Activated CD4-positive, alpha-beta T cell treated with anti-CD3 and anti-CD28 coated beads, Interleukin-2, Interleukin-4, amounts not matched to agents 100 ng/mL and 50 ng/mL, durations not matched to agents 16 hours and 8 hours (primary cell): ENCODE measurements around the gene FBP1.

Source experiments
- DNase-seq: peaks from one replicate; pipeline ENCODE4 v3.0.0-alpha.2; 2020; ENCODE audit warnings: low spot score

The FBP1 gene

GRCh38 chr9:94639061-94639998, at the start of gene FBP1:
TSS of gene FBP1 (minus strand) at chr9:94639518. CDS start at chr9:94639310, 208 bp downstream.
- peak; percentile 23 for DNase-seq

- DNase-seq, result no peak
Measured at GRCh38 chr9:94687451-94687850, 48.1 kb upstream of the FBP1 start.

- DNase-seq, result peak; percentile 6
Measured at GRCh38 chr9:94685359-94685758, 46.0 kb upstream of the FBP1 start.

GRCh38 chr9:94681508-94681907, 42.2 kb upstream of the FBP1 start:
- peak; percentile 71 for DNase-seq

GRCh38 chr9:94680621-94681020, 41.3 kb upstream of the FBP1 start:
- no peak for DNase-seq

- DNase-seq, result no peak
Measured at GRCh38 chr9:94680020-94680419, 40.7 kb upstream of the FBP1 start.

- DNase-seq, result no peak
Measured at GRCh38 chr9:94679587-94679986, 40.3 kb upstream of the FBP1 start.

- DNase-seq, result no peak
Measured at GRCh38 chr9:94677929-94678328, 38.6 kb upstream of the FBP1 start.

- DNase-seq, result no peak
Measured at GRCh38 chr9:94676446-94677131, 37.3 kb upstream of the FBP1 start.

GRCh38 chr9:94675008-94675881, 35.9 kb upstream of the FBP1 start:
- no peak for DNase-seq

- DNase-seq, result no peak
Measured at GRCh38 chr9:94672811-94673487, 33.6 kb upstream of the FBP1 start.

GRCh38 chr9:94668928-94669729, 29.8 kb upstream of the FBP1 start:
- peak; percentile 64 for DNase-seq

GRCh38 chr9:94668418-94668927, 29.2 kb upstream of the FBP1 start:
- DNase-seq, result no peak

GRCh38 chr9:94666364-94667099, 27.2 kb upstream of the FBP1 start:
- no peak for DNase-seq

- no peak for DNase-seq
Measured at GRCh38 chr9:94665613-94666012, 26.3 kb upstream of the FBP1 start.

GRCh38 chr9:94664801-94665200, 25.5 kb upstream of the FBP1 start:
- no peak for DNase-seq

GRCh38 chr9:94663640-94664039, 24.3 kb upstream of the FBP1 start:
- DNase-seq, result no peak

GRCh38 chr9:94663140-94663539, 23.8 kb upstream of the FBP1 start:
- DNase-seq, result no peak

- DNase-seq, result no peak
Measured at GRCh38 chr9:94657021-94657725, 17.9 kb upstream of the FBP1 start.
